ENCODE measurements around the gene CCL14.
"Not testable (repeated sequence)": the region's sequence is repeated elsewhere in the genome, so short reads cannot be mapped to it uniquely, and the experiment has no call there.

The CCL14 gene

DNA sequence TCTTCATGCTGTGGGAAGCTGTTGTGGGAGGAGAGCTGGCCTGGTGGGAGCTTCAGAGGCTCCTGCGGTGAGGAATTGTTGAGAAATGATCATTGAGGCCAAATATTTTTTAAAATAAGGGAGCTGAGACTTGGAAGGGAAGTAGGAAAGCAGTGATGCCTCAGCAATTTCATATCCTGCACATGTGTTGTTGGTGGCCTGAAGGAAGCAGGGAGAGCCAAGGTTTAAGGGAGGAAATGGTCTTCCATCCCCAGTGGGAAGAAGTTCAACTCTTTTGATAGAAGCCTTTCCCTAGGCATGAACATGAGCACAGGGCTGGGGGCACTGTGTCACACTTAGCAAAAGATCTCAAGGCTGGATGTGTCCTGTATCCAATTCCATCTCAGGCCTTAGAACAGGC is at the start of gene CCL14:
Gene CCL14, minus strand, starts transcription at position 87 of the 400 bp plus-strand sequence. Its CDS starts 80 bp downstream, at position 7.
- no peak for DNase-seq (ENCODE audit: low spot score)

- no peak for DNase-seq (ENCODE audit: low spot score)
Observed at GRCh38 chr17:36036235-36036634, 49.7 kb upstream of the CCL14 start.

DNA sequence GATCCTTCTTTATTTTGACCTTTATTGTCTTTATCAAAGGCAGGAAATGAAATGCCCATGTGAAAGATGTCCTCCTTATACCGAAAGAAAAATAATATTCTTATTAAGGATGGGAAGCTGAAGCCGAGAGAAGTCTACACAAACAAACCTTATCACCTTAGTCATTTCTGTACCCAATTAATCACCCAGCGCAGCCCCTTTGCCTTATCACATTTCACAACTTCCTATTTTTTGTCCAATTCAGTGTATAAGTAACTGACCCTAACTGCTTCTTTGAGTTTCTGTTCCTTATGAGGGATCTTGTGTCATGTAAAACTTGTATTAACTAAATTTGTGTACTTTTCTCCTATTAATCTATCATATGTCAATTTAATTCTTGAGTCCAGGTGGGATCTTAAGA is 47.6 kb upstream of the CCL14 start:
- DNase-seq (ENCODE audit: low spot score), result no peak

GRCh38 chr17:36030956-36031355 is 44.4 kb upstream of the CCL14 start:
- DNase-seq (ENCODE audit: low spot score), result no peak

GRCh38 chr17:36027761-36028160 is 41.2 kb upstream of the CCL14 start:
- no peak for DNase-seq (ENCODE audit: low spot score)

DNA sequence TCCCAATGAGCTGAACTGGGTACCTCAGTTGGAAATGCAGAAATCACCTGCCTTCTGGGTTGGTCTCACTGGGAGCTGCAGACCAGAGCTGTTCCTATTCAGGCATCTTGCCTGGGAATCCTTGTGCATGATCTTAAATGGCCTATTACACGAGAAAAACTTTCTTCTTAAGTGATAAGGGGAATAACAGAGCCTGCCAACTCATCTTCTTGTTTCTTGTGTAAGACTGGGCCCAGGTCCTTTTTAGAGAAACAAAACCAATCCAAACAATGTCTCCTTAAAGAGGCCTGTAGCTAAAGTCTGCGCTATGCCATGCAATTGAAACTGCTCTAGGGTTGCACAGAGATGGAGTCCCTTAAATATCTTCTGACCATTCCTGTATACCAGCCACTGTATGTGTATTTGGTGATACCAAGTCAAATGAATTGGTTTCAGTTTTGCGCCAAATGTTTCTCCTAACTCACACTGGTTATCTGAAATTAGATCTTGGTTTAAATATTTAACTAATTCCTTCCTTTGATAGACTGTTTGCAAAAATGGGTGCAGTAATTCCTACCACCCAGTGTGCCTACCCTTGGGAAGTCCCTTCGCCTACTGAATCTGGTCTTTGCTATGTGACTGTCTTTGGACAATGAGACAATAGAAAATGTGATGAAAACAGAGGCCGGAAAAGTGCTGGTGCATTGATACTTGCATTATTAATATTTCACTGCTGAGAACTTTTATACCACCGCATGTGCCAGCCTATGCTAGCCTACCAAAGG is 37.8 kb upstream of the CCL14 start:
- DNase-seq (ENCODE audit: low spot score), result no peak

- no peak for DNase-seq (ENCODE audit: low spot score)
Observed at GRCh38 chr17:36019423-36019822, 32.9 kb upstream of the CCL14 start.

- DNase-seq (ENCODE audit: low spot score), result no peak
Observed at GRCh38 chr17:36017799-36018198, 31.3 kb upstream of the CCL14 start, which contains the start of gene CCL23. Gene CCL23 (minus strand): TSS chr17:36017972. CDS start chr17:36017897, 75 bp downstream.

- DNase-seq (ENCODE audit: low spot score), result no peak
Observed at GRCh38 chr17:36016555-36016954, 30.0 kb upstream of the CCL14 start.

- DNase-seq (ENCODE audit: low spot score), result not testable (repeated sequence)
Observed at GRCh38 chr17:36015895-36016294, 29.4 kb upstream of the CCL14 start.

GRCh38 chr17:36014946-36015345 is 28.4 kb upstream of the CCL14 start:
- DNase-seq (ENCODE audit: low spot score), result no peak

- no peak for DNase-seq (ENCODE audit: low spot score)
Observed at GRCh38 chr17:36011201-36011600, 24.7 kb upstream of the CCL14 start.

DNA sequence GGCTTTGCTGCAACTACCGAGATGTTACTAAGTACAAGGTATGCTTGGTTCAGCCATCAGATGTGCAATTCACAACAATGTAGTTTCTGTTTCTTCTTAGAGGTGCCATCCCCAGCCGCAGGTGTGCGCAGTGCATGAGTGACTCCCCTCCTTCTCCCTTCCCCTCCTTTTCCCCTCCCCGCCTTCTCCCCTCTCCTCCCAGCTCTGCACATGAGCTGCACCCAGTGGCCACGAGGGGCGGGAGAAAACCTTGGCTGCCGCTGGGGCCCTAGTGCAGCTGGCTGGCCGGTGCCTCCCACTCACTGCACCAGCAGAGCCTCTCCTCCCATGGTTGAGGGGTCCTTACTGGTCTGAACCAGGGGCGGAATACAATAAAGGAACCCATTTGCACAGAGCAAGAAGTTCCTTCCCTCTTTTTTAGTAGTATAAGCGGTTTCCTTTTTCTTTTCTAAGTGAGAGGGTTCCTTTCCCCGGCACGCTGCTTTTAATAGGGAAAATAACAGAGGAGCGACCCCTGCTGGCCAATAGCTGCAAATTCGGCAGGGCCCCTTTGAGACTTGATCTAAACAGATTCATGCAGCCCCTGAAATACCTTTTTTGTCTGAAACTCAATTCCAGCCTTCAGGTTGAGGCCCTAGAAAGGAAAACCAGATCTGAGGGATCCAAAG is 22.6 kb upstream of the CCL14 start:
- DNase-seq (ENCODE audit: low spot score), result no peak

GRCh38 chr17:36004594-36005108 is 18.1 kb upstream of the CCL14 start:
- DNase-seq (ENCODE audit: low spot score), result no peak

- no peak for DNase-seq (ENCODE audit: low spot score)
Observed at GRCh38 chr17:36002631-36003030, 16.1 kb upstream of the CCL14 start.

GRCh38 chr17:36001862-36002603 is 15.5 kb upstream of the CCL14 start:
- DNase-seq (ENCODE audit: low spot score), result no peak

- DNase-seq (ENCODE audit: low spot score), result no peak
Observed at GRCh38 chr17:36001110-36001771, 14.7 kb upstream of the CCL14 start, which contains the start of gene CCL15. Gene CCL15 (minus strand): TSS chr17:36001553. CDS start chr17:36001492, 61 bp downstream.

GRCh38 chr17:36000732-36001109 is 14.2 kb upstream of the CCL14 start:
- DNase-seq (ENCODE audit: low spot score), result no peak

DNA sequence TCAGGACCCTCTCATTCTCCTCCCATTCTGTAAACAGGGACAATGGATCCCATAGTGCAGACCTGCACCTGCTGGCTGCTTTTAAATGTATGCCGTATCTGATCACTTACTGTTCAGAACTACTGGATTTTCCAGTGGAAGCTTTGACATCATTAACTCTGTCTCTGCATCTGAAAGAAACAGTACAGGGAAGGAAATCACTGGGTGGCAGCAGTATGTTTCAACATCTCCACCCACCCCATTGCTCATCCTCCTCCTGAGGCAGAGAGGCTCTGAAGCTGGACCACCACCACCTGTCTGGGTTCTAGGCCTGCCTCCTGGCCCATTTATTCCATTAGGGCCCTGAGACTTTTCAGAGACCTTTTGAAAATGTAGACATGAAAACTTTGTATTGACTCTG is 12.2 kb upstream of the CCL14 start:
- no peak for DNase-seq (ENCODE audit: low spot score)

- DNase-seq (ENCODE audit: low spot score), result no peak
Observed at GRCh38 chr17:35998018-35998545, 11.6 kb upstream of the CCL14 start.

DNA sequence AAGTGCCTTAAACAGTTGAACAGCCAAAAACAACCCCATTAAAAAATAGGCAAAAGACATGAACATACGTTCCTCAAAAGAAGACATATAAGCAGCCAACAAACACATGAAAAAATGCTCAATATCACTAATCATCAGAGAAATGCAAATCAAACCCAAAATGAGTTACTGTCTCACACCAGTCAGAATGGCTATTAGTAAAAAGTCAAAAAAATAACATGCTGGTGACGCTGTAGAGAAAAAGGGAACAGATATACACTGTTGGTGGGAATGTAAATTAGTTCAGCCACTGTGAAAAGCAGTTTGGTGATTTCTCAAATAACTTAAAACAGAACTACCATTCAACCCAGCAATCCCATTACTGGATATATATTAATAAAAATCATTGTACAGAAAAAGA is 8.8 kb upstream of the CCL14 start:
- DNase-seq (ENCODE audit: low spot score), result not testable (repeated sequence)

GRCh38 chr17:35991075-35991474 is 4.5 kb upstream of the CCL14 start:
- DNase-seq (ENCODE audit: low spot score), result no peak

Measured in RKO (cell line).